A673 (cell line): ENCODE results near the gene THYN1. TPM values are rescaled to one million over a fixed set of nuclear protein-coding genes. Genes with fewer than 3 reads are reported as not detected.

Experiments used
- BruUV-seq: library from RNA; stranded (reverse); fragments of 400-500 nt; replicated peaks from 2 replicates; lab custom pipeline; 2021; lab: Mats Ljungman, UMichigan
- CTCF ChIA-PET: fragments of 300-600 bp; sonication (Branson Sonifier 250); formaldehyde crosslinking; loops from one replicate; lab custom pipeline; 2022; ENCODE audit warnings: antibody characterized with exemption; lab: Charles Lee
- POLR2A ChIA-PET: fragments of 300-600 bp; sonication (Branson Sonifier 250); formaldehyde crosslinking; loops from one replicate; lab custom pipeline; 2022; ENCODE audit warnings: antibody characterized with exemption; ENCODE audit not compliant: low non-redundant PET; lab: Charles Lee
- DNase-seq: peaks from one replicate; pipeline ENCODE4 v3.0.0-alpha.2; 2015; ENCODE audit warnings: low spot score
- H3K27ac ChIP-seq: fragments of 200-600 bp; sonication (generic); 2 replicates; pipeline ENCODE4 v1.5.1; 2016; ENCODE audit warnings: mixed run types, low read depth, mild to moderate bottlenecking, mixed read lengths, antibody characterized with exemption, low read length; ENCODE audit not compliant: poor library complexity, severe bottlenecking
- H3K27me3 ChIP-seq: fragments of 200-600 bp; sonication (generic); replicated peaks from 2 replicates; pipeline ENCODE4 v1.6.1; 2017; ENCODE audit warnings: mixed run types, low read depth, mild to moderate bottlenecking, mixed read lengths, antibody characterized with exemption, low read length; ENCODE audit not compliant: insufficient read depth, poor library complexity
- H3K36me3 ChIP-seq: fragments of 200-600 bp; sonication (generic); 2 replicates; pipeline ENCODE4 v1.6.1; 2016; ENCODE audit warnings: mixed run types, mild to moderate bottlenecking, mixed read lengths, antibody characterized with exemption, low read length; ENCODE audit not compliant: insufficient read depth, poor library complexity, severe bottlenecking
- H3K4me1 ChIP-seq: fragments of 200-600 bp; sonication (generic); 2 replicates; pipeline ENCODE4 v1.6.1; 2017; ENCODE audit warnings: mixed run types, mild to moderate bottlenecking, mixed read lengths, antibody characterized with exemption, low read length; ENCODE audit not compliant: insufficient read depth, poor library complexity, severe bottlenecking
- H3K4me3 ChIP-seq: fragments of 200-600 bp; sonication (generic); 2 replicates; pipeline ENCODE4 v1.5.1; 2016; ENCODE audit warnings: low read depth, mixed run types, mild to moderate bottlenecking, mixed read lengths, low read length; ENCODE audit not compliant: poor library complexity, severe bottlenecking
- H3K9me3 ChIP-seq: fragments of 200-600 bp; sonication (generic); 2 replicates; pipeline ENCODE4 v1.6.1; 2016; ENCODE audit warnings: mixed run types, low read depth, mild to moderate bottlenecking, mixed read lengths, antibody characterized with exemption, low read length; ENCODE audit not compliant: poor library complexity, severe bottlenecking
- CTCF ChIP-seq: fragments of 300-800, 200-600 bp; sonication (generic); conservative IDR thresholded peaks from 2 replicates; pipeline ENCODE4 v1.5.1; 2017; ENCODE audit warnings: low read depth, mild to moderate bottlenecking, antibody characterized with exemption, low read length, moderate library complexity, mixed read lengths
- EZH2 ChIP-seq: fragments of 200-600 bp; sonication (generic); IDR thresholded peaks from 2 replicates; pipeline ENCODE4 v1.6.1; 2017; ENCODE audit warnings: borderline replicate concordance, low read depth, mild to moderate bottlenecking, mixed read lengths, antibody characterized with exemption, low read length; ENCODE audit not compliant: poor library complexity, severe bottlenecking
- intact Hi-C: fragments of 100-400 bp; cut with micrococcal nuclease; formaldehyde crosslinking; loops from one replicate; pipeline ENCODE4 v1.10.0; 2022; ENCODE audit not compliant: unreplicated experiment
- total RNA-seq: library from RNA; stranded (reverse); gene quantifications from 2 replicates; pipeline ENCODE4 v1.2.3, GENCODE V29; 2021

The THYN1 gene
- total RNA-seq, 1 experiment from 2014 or later, result 57.2 TPM

DNA sequence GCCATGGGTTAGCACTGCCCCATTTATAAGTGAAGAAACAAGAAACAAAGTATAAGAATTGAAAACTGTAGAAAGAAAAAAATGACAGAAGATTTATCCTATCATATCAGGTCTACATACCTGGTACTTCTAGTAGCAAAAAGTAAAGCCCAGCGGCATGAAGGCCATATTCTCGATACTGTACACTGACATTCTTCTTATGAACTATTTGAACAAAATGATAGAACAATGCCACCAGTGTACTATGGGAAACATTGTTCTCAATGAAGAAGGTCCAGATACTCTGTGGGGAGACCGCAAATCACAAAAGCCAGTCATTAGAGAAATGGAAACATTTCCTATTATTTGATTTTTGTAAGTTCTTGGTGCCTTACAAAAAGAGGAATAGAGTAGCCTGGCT, 36.3 kb downstream of the THYN1 start:
- ChIA-PET CTCF (no interaction called here), POLR2A (no interaction called here)
- H3K27ac ChIP-seq, result no peak overlapping the region
- H3K9me3 ChIP-seq, result no peaks in the 10 kb centered on the region
- intact Hi-C loops, result no loop called here
- TF ChIP-seq EZH2, result no peak
- H3K4me1 ChIP-seq, result no peaks in the 10 kb centered on the region
- no peak overlapping the region for H3K4me3 ChIP-seq
- H3K27me3 ChIP-seq, result no peaks in the 10 kb centered on the region
- no TSS peak for BruUV-seq
- H3K36me3 ChIP-seq, result peaks cover 88% of the 10 kb centered on the region
- DNase-seq, result no peak

- POLR2A ChIA-PET, result no interaction called here
- Histone ChIP-seq H3K36me3 (peaks cover 92% of the 10 kb centered on the region), H3K27ac (peak overlapping the region; percentile 21), H3K9me3 (no peaks in the 10 kb centered on the region), H3K27me3 (no peaks in the 10 kb centered on the region), H3K4me3 (no peak overlapping the region), H3K4me1 (no peaks in the 10 kb centered on the region)
- intact Hi-C loops, result no loop called here
- no TSS peak for BruUV-seq
- CTCF ChIA-PET, result no interaction called here
- no peak for TF ChIP-seq CTCF
- TF ChIP-seq EZH2, result no peak
- no peak for DNase-seq
These were observed 37.3 kb downstream of the THYN1 start for GRCh38 chr11:134215836-134216235.

DNA sequence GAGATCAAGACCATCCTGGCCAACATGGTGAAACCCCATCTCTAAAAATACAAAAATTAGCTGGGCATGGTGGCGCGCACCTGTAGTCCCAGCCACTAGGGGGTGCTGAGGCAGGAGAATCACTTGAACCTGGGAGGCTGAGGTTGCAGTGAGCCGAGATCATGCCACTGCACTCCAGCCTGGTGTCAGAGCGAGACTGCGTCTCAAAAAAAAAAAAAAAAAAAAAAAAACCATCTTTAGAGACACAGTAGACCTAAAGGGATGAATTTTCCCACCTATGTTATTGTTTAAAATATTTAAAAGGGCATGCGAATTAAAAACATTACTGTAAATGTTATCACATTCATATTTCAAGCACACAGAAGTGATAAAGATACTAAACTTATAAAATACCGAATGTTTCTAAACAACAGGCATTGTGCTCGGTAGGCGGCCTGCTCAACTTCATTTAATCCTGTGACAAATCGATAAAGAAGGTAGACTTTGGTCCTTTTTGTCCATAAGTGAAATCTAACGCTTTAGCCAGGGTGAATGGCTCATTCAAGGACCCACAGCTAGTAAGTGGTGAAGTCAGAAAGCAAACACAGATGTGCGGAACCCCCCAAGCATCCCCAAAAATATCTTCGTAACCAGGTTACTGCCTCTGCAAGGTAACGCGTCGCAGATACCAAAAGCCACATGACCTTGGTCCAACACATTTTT, 45.5 kb downstream of the THYN1 start:
- BruUV-seq, result no TSS peak
- Histone ChIP-seq H3K27ac (no peak overlapping the region), H3K36me3 (peaks cover 91% of the 10 kb centered on the region), H3K4me1 (no peaks in the 10 kb centered on the region), H3K27me3 (no peaks in the 10 kb centered on the region), H3K9me3 (no peaks in the 10 kb centered on the region), H3K4me3 (no peak overlapping the region)
- ChIA-PET CTCF (interaction anchor here (0.7 to 1.1 kb wide), 3 partner anchors 15 to 1075 kb away, joined by 3 to 4 read pairs (median 4); partner anchors contain the start of genes NCAPD3 and VPS26B), POLR2A (no interaction called here)
- peak; percentile 48 for DNase-seq
- intact Hi-C loops, result no loop called here
- TF ChIP-seq EZH2 (no peak), CTCF (peak; percentile 74)
